HUES6 (cell line): ENCODE data around the gene HDAC9.

ENCODE experiments used
- H3K27ac ChIP-seq: 2 replicates; pipeline ENCODE4 v1.7.0; 2013; ENCODE audit warnings: low read depth, mild to moderate bottlenecking, low read length, inconsistent platforms
- H3K27me3 ChIP-seq: 2 replicates; pipeline ENCODE4 v1.6.1; 2013; ENCODE audit warnings: low read length; ENCODE audit not compliant: control insufficient read depth, insufficient read depth
- H3K36me3 ChIP-seq: 2 replicates; pipeline ENCODE4 v1.6.1; 2013; ENCODE audit warnings: low read length; ENCODE audit not compliant: control insufficient read depth, insufficient read depth
- H3K4me1 ChIP-seq: 2 replicates; pipeline ENCODE4 v1.6.1; 2013; ENCODE audit warnings: low read length; ENCODE audit not compliant: control insufficient read depth, insufficient read depth
- H3K4me3 ChIP-seq: 2 replicates; pipeline ENCODE4 v1.5.1; 2013; ENCODE audit warnings: low read depth, low read length
- H3K9ac ChIP-seq: one replicate; pipeline ENCODE4 v1.6.1; 2013; ENCODE audit warnings: mild to moderate bottlenecking, low read length
- H3K9me3 ChIP-seq: 2 replicates; pipeline ENCODE4 v1.6.1; 2013; ENCODE audit warnings: low read depth, low read length; ENCODE audit not compliant: control insufficient read depth, insufficient read depth

The HDAC9 gene

DNA sequence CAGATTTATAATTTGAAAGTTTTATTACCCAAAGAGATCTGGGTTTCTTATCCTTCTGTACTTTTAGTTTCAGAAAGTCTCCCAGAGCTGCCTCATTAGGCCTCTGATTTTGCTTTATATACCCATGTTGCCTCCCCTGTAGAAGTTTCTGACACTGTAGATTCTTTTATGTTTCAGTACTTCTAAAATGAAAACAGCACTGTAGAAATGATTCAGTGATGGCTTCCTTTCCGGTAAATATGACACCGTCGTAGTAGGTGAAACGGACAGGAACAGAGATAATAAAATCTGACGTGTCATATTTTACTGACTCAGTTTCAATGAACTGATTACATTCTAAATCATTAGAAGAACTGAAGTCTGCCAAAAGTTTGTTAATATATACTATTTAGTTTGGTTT lies 349.2 kb downstream of the HDAC9 start:
- Histone ChIP-seq H3K4me3 (no peak overlapping the region), H3K4me1 (no peaks in the 10 kb centered on the region), H3K9ac (no peak overlapping the region), H3K9me3 (no peaks in the 10 kb centered on the region), H3K36me3 (no peaks in the 10 kb centered on the region), H3K27ac (no peak overlapping the region), H3K27me3 (no peaks in the 10 kb centered on the region)

DNA sequence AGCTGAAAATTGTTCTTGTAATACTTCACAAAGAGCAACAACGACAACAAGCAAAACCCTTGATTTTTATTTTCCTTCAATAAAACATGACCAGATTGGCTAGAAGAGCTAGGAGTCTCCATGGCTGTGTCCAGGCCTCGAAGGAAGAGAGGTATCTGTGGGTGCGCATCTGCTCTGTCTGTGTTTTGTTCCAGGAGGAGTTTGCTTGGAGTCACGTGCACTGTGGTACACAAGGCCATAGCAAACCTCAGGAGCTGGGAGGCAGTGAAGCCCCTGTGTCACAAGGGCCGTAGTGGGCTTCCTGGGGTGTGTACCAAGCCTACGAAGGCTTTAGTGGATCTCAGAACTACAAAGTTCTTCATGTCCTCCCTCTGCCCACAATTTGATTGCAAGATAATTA lies 350.2 kb downstream of the HDAC9 start:
- Histone ChIP-seq H3K9ac (no peak overlapping the region), H3K27me3 (no peaks in the 10 kb centered on the region), H3K9me3 (no peaks in the 10 kb centered on the region), H3K36me3 (no peaks in the 10 kb centered on the region), H3K4me1 (no peaks in the 10 kb centered on the region), H3K27ac (no peak overlapping the region), H3K4me3 (no peak overlapping the region)

DNA sequence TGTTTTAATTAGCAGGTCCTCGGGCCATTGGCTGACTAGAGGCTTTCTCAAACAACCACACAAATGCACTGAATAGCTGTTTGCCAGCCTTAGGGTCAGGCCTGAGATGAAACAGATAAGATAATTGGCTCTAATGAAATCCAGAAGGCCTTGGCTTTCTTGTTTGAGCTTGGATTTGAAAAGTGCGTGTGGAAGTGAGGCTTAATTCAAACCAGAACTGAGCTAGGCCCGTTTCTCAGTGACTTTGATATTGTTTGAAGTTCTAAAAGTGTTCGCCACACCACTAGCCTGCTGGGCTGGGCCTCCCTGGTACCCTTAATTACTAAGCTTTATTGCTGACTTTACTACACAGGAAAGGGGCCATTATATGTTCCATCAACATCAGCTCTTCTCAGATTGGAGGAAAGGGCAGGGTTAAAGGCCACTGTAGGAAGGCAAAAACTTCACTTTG lies 351.2 kb downstream of the HDAC9 start:
- H3K27ac ChIP-seq: no peak overlapping the region
- peaks cover 2% of the 10 kb centered on the region; the same call in 1 of the 2 replicates for H3K4me1 ChIP-seq
- no peaks in the 10 kb centered on the region for H3K27me3 ChIP-seq
- no peaks in the 10 kb centered on the region for H3K9me3 ChIP-seq
- H3K4me3 ChIP-seq: no peak overlapping the region
- no peaks in the 10 kb centered on the region for H3K36me3 ChIP-seq
- H3K9ac ChIP-seq: no peak overlapping the region

DNA sequence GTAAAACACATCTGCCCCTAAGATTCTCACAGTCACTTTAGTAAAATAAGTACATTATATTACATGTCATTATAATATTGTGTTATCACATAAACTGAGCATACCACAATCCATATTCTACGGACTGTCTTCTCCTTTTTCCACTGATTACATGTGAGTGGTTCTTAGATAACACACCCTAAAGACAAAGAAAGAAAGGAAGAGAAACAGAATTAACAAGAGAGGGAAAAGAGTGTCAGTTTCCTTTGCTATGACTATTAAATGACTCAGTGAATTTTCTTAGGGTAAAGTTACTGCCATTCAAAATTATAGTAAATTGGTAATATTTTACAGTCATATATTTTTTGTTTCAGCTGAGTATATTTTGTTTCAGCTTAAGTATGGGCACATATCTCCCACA lies 353.6 kb downstream of the HDAC9 start:
- H3K4me3 ChIP-seq: no peak overlapping the region
- no peaks in the 10 kb centered on the region for H3K9me3 ChIP-seq
- no peaks in the 10 kb centered on the region for H3K36me3 ChIP-seq
- no peaks in the 10 kb centered on the region for H3K27me3 ChIP-seq
- H3K27ac ChIP-seq: no peak overlapping the region
- peaks cover 6% of the 10 kb centered on the region; the same call in 1 of the 2 replicates for H3K4me1 ChIP-seq
- no peak overlapping the region for H3K9ac ChIP-seq

DNA sequence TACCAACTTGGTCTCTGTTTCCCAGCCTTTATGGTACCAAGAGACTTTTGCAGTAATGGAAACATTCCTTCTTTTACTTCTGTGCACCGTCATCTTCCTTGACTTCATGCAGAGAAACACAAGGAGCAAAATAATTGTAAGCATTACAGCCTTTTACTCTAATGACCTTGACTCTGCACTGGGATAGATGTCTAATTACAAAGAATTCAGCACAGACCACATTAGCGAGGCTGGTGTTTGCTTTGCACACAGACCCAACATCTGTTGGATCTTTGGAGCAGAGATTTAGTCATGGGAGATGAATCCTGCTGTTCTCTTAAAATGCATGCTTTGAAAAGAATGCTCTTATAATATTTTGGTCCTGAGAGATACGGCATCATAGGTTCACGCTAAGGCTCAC lies 360.2 kb downstream of the HDAC9 start:
- H3K4me3 ChIP-seq: no peak overlapping the region

DNA sequence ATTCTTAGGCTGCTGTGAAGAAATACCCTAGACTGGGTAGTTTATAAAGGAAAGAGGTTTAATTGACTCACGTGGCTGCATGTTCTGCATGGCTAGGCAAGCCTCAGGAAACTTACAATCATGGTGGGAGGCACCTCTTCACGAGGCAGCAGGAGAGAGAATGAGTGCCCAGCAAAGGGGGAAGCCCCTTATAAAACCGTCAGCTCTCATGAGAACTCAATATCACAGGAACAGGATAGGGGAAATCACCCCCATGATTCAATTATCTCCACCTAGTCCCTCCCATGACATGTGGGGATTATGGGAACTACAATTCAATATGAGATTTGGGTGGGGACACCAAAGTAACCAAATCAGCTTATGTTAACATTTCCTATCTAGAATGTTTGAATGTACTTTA lies 362.7 kb downstream of the HDAC9 start:
- no peak overlapping the region for H3K27ac ChIP-seq

More for the DNA sequence above, 360.2 kb downstream of the HDAC9 start:
- Histone ChIP-seq H3K36me3 (no peaks in the 10 kb centered on the region), H3K4me1 (peaks cover 6% of the 10 kb centered on the region; the same call in 1 of the 2 replicates), H3K27ac (no peak overlapping the region), H3K9me3 (no peaks in the 10 kb centered on the region), H3K9ac (no peak overlapping the region), H3K27me3 (no peaks in the 10 kb centered on the region)

DNA sequence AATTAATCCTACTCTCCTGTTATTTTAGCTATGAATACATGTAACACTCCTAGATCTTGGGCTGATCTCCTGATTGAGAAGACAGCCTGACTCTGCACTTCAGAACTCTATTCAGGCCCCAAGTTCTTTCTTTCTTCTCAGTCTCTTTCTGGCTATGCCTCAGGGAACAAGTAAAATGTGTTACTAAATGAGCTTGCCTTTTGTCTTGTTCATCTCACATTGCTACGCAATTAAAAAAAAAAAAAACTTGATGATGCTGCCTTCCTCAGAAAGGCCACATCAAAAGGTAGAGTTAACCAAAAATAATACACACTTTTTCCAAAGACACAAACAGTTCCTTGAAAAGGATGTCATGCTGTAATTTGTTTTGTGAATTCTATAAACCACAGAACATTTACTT lies 363.8 kb downstream of the HDAC9 start:
- Histone ChIP-seq H3K4me3 (no peak overlapping the region), H3K4me1 (no peaks in the 10 kb centered on the region), H3K27me3 (no peaks in the 10 kb centered on the region), H3K9me3 (no peaks in the 10 kb centered on the region), H3K9ac (no peak overlapping the region), H3K36me3 (no peaks in the 10 kb centered on the region), H3K27ac (no peak overlapping the region)

More for the DNA sequence above, 362.7 kb downstream of the HDAC9 start:
- no peaks in the 10 kb centered on the region for H3K4me1 ChIP-seq
- no peak overlapping the region for H3K4me3 ChIP-seq
- no peaks in the 10 kb centered on the region for H3K27me3 ChIP-seq
- H3K36me3 ChIP-seq: no peaks in the 10 kb centered on the region
- no peaks in the 10 kb centered on the region for H3K9me3 ChIP-seq
- H3K9ac ChIP-seq: no peak overlapping the region

DNA sequence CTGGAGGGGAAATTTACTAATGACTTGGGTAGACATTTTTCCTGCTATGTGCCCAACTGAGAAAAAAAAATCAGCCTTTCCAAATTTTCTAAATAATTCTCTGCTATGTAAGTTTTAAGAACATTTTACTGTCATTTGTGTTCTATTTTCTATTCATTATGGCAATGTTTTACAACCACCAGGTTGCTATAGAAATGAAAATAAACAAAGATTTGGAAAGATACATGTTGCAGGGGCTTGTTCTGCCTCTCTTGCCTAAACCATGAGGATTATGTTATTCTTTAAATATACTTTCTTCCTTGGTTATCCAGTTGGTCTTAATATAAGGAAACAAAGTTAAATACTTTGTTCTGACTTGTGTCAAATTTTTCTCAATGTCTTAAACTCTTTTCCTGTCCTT lies 364.7 kb downstream of the HDAC9 start:
- H3K9ac ChIP-seq: no peak overlapping the region
- no peak overlapping the region for H3K4me3 ChIP-seq
- H3K27me3 ChIP-seq: no peaks in the 10 kb centered on the region
- H3K36me3 ChIP-seq: no peaks in the 10 kb centered on the region
- no peak overlapping the region for H3K27ac ChIP-seq
- H3K4me1 ChIP-seq: no peaks in the 10 kb centered on the region
- no peaks in the 10 kb centered on the region for H3K9me3 ChIP-seq

DNA sequence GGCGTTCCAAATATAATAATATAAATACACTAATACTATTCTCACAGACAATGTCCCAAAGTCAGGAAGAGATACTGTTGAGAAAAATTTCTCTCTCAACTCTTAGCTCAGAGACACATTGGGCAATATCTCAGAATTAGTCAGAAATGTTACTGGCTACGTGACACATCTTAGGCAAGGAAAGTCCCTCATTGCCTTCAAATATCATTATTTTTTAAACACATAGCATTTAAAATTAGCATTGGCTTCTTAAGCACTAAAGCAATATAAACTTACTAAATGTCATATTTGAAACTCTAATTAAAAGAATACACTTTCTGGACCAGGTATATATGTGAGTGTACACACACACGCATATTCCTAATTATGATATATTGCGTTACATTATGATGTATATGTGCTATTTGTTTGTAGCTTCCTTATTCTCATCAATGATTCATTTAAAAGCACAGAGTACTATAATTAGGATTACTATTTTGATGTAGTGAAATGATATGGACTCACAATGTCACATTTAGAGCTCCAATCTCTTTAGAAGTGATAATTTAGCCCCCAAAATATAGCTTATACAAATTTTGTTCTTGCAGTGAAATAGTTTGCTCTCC lies 366.1 kb downstream of the HDAC9 start:
- H3K4me3 ChIP-seq: no peak overlapping the region
- H3K9ac ChIP-seq: no peak overlapping the region

DNA sequence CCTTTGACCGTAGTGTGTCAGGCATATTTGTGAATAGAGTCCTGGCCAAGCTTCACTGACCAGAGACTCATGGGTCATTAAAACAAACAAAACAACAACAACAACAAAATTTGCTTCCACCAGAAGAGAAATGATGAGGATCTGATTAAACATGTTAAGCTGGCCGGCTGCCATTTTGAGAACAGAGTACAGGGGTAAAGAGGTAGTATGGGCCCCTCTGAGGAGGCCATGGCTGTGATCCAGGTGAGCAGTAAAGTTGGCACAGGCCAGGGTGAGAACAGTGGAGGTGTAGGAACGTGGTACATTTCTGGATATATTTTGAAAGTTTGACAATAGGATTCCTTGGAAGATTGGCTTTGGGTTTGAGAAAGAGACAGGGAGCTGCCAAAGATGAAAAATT lies 369.4 kb downstream of the HDAC9 start:
- Histone ChIP-seq H3K27me3 (no peaks in the 10 kb centered on the region), H3K4me1 (no peaks in the 10 kb centered on the region), H3K36me3 (no peaks in the 10 kb centered on the region), H3K9ac (no peak overlapping the region), H3K27ac (no peak overlapping the region), H3K9me3 (no peaks in the 10 kb centered on the region), H3K4me3 (no peak overlapping the region)

More for the DNA sequence above, 366.1 kb downstream of the HDAC9 start:
- Histone ChIP-seq H3K27me3 (no peaks in the 10 kb centered on the region), H3K27ac (no peak overlapping the region), H3K9me3 (no peaks in the 10 kb centered on the region), H3K36me3 (no peaks in the 10 kb centered on the region), H3K4me1 (no peaks in the 10 kb centered on the region)

DNA sequence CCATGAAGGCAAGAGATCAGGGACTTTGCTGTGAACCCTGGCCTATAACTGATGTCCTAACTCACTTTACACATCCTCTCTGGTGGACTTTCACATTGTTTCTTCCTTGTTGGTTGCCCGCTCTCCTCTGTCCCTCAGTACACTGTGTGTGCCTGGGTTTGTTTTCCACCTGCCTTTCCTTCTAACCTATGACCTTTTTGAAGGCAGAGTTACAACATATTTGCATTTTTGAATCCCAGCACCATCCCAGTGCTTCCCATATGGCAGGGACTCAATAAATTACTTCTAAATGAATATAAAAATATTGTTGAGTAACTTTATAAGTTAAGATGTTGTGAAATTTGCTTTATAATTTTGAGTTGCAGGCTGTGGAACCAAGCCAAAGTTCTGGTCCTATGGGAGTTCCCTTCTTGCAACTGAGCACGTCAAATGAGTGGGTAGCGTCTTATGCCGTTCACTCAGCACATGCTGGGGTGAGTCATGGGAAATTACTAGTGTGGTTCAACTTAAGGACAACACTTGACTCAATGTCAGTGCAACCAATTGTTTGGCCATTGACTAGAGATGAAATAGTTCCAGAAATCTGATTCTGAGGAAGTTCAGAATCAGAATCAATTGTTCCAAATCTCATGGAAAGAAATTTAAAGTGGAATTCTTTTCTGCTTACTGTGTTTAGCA lies 370.9 kb downstream of the HDAC9 start:
- Histone ChIP-seq H3K36me3 (no peaks in the 10 kb centered on the region), H3K9me3 (no peaks in the 10 kb centered on the region), H3K4me1 (no peaks in the 10 kb centered on the region), H3K27ac (no peak overlapping the region), H3K4me3 (no peak overlapping the region), H3K9ac (no peak overlapping the region), H3K27me3 (no peaks in the 10 kb centered on the region)
